IMR-90 (cell line): ENCODE measurements around the gene IL17RE. TPM values are rescaled to one million over a fixed set of nuclear protein-coding genes. Genes with fewer than 3 reads are reported as not detected.

Experiments
- ATAC-seq: fragments of 200-7000 bp; cut with Tn5 transposase; 2 replicates; pipeline ENCODE4 v1.9.1; 2020; ENCODE audit warnings: low read depth, mild to moderate bottlenecking, moderate library complexity
- BruUV-seq: library from RNA; stranded (reverse); fragments of 400-500 nt; replicated peaks from 2 replicates; lab custom pipeline; 2021; lab: Mats Ljungman, UMichigan
- CTCF ChIA-PET: fragments of 300-600 bp; formaldehyde crosslinking; extraction: SDS; loops from one replicate; lab custom pipeline; 2021; ENCODE audit warnings: antibody characterized with exemption; lab: Yijun Ruan, JAX
- POLR2A ChIA-PET: fragments of 300-600 bp; sonication (Branson Sonifier 250); formaldehyde crosslinking; loops from one replicate; lab custom pipeline; 2022; ENCODE audit warnings: antibody characterized with exemption; ENCODE audit not compliant: unreplicated experiment; lab: Charles Lee
- DNase-seq: peaks from one replicate; pipeline ENCODE4 v3.0.0; 2013
- H2AFZ ChIP-seq: replicated peaks from 2 replicates; pipeline ENCODE3; 2013; ENCODE audit warnings: low read length, mild to moderate bottlenecking; ENCODE audit not compliant: poor library complexity
- H2AK5ac ChIP-seq: 2 replicates; pipeline ENCODE4 v1.6.1; 2013; ENCODE audit warnings: low read depth, low read length, inconsistent platforms
- H2AK9ac ChIP-seq: replicated peaks from 2 replicates; pipeline ENCODE3; 2013; ENCODE audit warnings: mild to moderate bottlenecking, low read depth, low read length, moderate library complexity; ENCODE audit not compliant: poor library complexity
- H2BK120ac ChIP-seq: 2 replicates; pipeline ENCODE4 v1.6.1; 2013; ENCODE audit warnings: low read depth, low read length, inconsistent platforms
- H2BK15ac ChIP-seq: 3 replicates; pipeline ENCODE4 v1.6.1; 2013; ENCODE audit warnings: low read depth, low read length, inconsistent platforms
- H2BK20ac ChIP-seq: 2 replicates; pipeline ENCODE4 v1.6.1; 2013; ENCODE audit warnings: low read depth, mild to moderate bottlenecking, inconsistent platforms, low read length, moderate library complexity
- H2BK5ac ChIP-seq: 2 replicates; pipeline ENCODE4 v1.6.1; 2013; ENCODE audit warnings: mild to moderate bottlenecking, low read depth, low read length, inconsistent platforms; ENCODE audit not compliant: poor library complexity, severe bottlenecking
- H3K14ac ChIP-seq: replicated peaks from 2 replicates; pipeline ENCODE4 v1.6.1; 2013; ENCODE audit warnings: low read depth, low read length, inconsistent platforms
- H3K18ac ChIP-seq: 2 replicates; pipeline ENCODE4 v1.6.1; 2013; ENCODE audit warnings: low read depth, low read length, control low read depth
- H3K23ac ChIP-seq: 2 replicates; pipeline ENCODE4 v1.6.1; 2013; ENCODE audit warnings: low read depth, low read length, inconsistent platforms
- H3K27ac ChIP-seq: 2 replicates; pipeline ENCODE4 v1.5.1; 2013; ENCODE audit warnings: mild to moderate bottlenecking, control low read depth, low read length; ENCODE audit not compliant: insufficient read depth
- H3K27me3 ChIP-seq: 2 replicates; pipeline ENCODE4 v1.6.1; 2013; ENCODE audit warnings: low read length; ENCODE audit not compliant: control insufficient read depth, insufficient read depth
- H3K36me3 ChIP-seq: 2 replicates; pipeline ENCODE4 v1.6.1; 2013; ENCODE audit warnings: low read length, mixed read lengths; ENCODE audit not compliant: control insufficient read depth, insufficient read depth
- H3K4ac ChIP-seq: 2 replicates; pipeline ENCODE4 v1.6.1; 2013; ENCODE audit warnings: low read depth, low read length, inconsistent platforms
- H3K4me1 ChIP-seq: 2 replicates; pipeline ENCODE4 v1.6.1; 2013; ENCODE audit warnings: low read length, mixed read lengths; ENCODE audit not compliant: control insufficient read depth, insufficient read depth
- H3K4me2 ChIP-seq: 2 replicates; pipeline ENCODE4 v1.6.1; 2013; ENCODE audit warnings: low read depth, mild to moderate bottlenecking, control low read depth, low read length, moderate library complexity
- H3K4me3 ChIP-seq: 2 replicates; pipeline ENCODE4 v1.5.1; 2013; ENCODE audit warnings: low read depth, mild to moderate bottlenecking, control low read depth, low read length, moderate library complexity; ENCODE audit not compliant: insufficient read depth
- H3K56ac ChIP-seq: 2 replicates; pipeline ENCODE4 v1.6.1; 2013; ENCODE audit warnings: low read length, inconsistent platforms; ENCODE audit not compliant: insufficient read depth; ENCODE audit errors: extremely low read depth
- H3K79me1 ChIP-seq, 2 experiments: 2 replicates each; pipeline ENCODE4 v1.6.1; 2013; ENCODE audit warnings: low read length in 2 of 2, inconsistent platforms in 1 of 2, low read depth in 1 of 2
- H3K9ac ChIP-seq: 2 replicates; pipeline ENCODE4 v1.6.1; 2013; ENCODE audit warnings: low read depth, low read length, control low read depth
- H3K9me1 ChIP-seq: 2 replicates; pipeline ENCODE4 v1.6.1; 2013; ENCODE audit warnings: low read length, inconsistent platforms; ENCODE audit not compliant: insufficient read depth
- H3K9me3 ChIP-seq: 2 replicates; pipeline ENCODE4 v1.6.1; 2013; ENCODE audit warnings: low read length; ENCODE audit not compliant: control insufficient read depth, insufficient read depth
- H4K20me1 ChIP-seq: 2 replicates; pipeline ENCODE4 v1.6.1; 2013; ENCODE audit warnings: low read length, inconsistent platforms; ENCODE audit not compliant: insufficient read depth
- H4K5ac ChIP-seq: 2 replicates; pipeline ENCODE4 v1.6.1; 2013; ENCODE audit warnings: mild to moderate bottlenecking, low read depth, low read length, control low read depth
- H4K8ac ChIP-seq, 2 experiments: 2 replicates each; pipeline ENCODE4 v1.6.1; 2013; ENCODE audit warnings: low read depth in 2 of 2, low read length in 2 of 2, control low read depth in 1 of 2, inconsistent platforms in 1 of 2
- H4K91ac ChIP-seq: 2 replicates; pipeline ENCODE4 v1.6.1; 2013; ENCODE audit warnings: low read depth, low read length, inconsistent platforms; ENCODE audit not compliant: insufficient read depth
- BHLHE40 ChIP-seq: fragments of 150-350 bp; IDR thresholded peaks from 2 replicates; pipeline ENCODE4 v1.6.1; 2016; ENCODE audit warnings: mild to moderate bottlenecking, low read depth, low read length
- CHD1 ChIP-seq: IDR thresholded peaks from 2 replicates; pipeline ENCODE4 v1.6.1; 2012; ENCODE audit warnings: low read depth, low read length, improper control_type of control experiment
- FOS ChIP-seq: fragments of 150-350 bp; IDR thresholded peaks from 2 replicates; pipeline ENCODE4 v1.6.1; 2016; ENCODE audit warnings: low read depth, low read length
- MAFK ChIP-seq: IDR thresholded peaks from 2 replicates; pipeline ENCODE4 v1.6.1; 2012; ENCODE audit warnings: low read depth, low read length, improper control_type of control experiment
- MXI1 ChIP-seq: IDR thresholded peaks from 2 replicates; pipeline ENCODE4 v1.6.1; 2012; ENCODE audit warnings: low read depth, mild to moderate bottlenecking, low read length, moderate library complexity, borderline replicate concordance
- NFE2L2 ChIP-seq: fragments of 150-350 bp; IDR thresholded peaks from 2 replicates; pipeline ENCODE4 v1.6.1; 2016; ENCODE audit warnings: low read depth, mild to moderate bottlenecking, low read length
- WGBS, 2 experiments: methylation state at CpG; one replicate each; pipeline versions ENCODE4 v1.1.5 to v1.1.7; 2013; ENCODE audit warnings: missing lambda C conversion rate in 2 of 2; ENCODE audit not compliant: insufficient read length in 1 of 2; ENCODE audit errors: extremely low coverage in 2 of 2; 5-methylcytosine and 5-hydroxymethylcytosine counted together
- dilution Hi-C: fragments of 300-500 bp; cut with HindIII; formaldehyde crosslinking; loops from one replicate; pipeline ENCODE4 v1.14.3; 2018; ENCODE audit warnings: low sequenced_read_pairs; ENCODE audit not compliant: unreplicated experiment
- in situ Hi-C: fragments of 300-500 bp; cut with MboI; formaldehyde crosslinking; loops from 3 replicates; pipeline ENCODE4 v1.14.3; 2019; ENCODE audit warnings: low sequenced_read_pairs, inconsistent platforms, mixed read lengths
- intact Hi-C: fragments of 100-400 bp; cut with micrococcal nuclease; formaldehyde crosslinking; loops from 2 replicates; pipeline ENCODE4 v1.10.0; 2022
- polyA plus RNA-seq, 3 experiments: library from polyadenylated mRNA; depleted of rRNA; stranded (reverse); fragments of >200 nt; gene quantifications; 2 replicates each; pipeline ENCODE4 v1.2.3, GENCODE V29; 2012; ENCODE audit warnings: low replicate concordance in 1 of 3
- total RNA-seq: library from RNA; depleted of rRNA; stranded (reverse); fragments of >200 nt; gene quantifications from 2 replicates; pipeline ENCODE4 v1.2.3, GENCODE V29; 2012
- TF ChIP-seq, protein P1 (sequence below): conservative IDR thresholded peaks from 2 replicates; pipeline ENCODE4 v1.5.1; 2012; ENCODE audit warnings: mild to moderate bottlenecking, low read depth, low read length, improper control_type of control experiment

IL17RE gene
- total and polyA plus RNA-seq, 2 of the 4 experiments (the other 2 are of a cell fraction), result 0.90 to 7.2 TPM

DNA sequence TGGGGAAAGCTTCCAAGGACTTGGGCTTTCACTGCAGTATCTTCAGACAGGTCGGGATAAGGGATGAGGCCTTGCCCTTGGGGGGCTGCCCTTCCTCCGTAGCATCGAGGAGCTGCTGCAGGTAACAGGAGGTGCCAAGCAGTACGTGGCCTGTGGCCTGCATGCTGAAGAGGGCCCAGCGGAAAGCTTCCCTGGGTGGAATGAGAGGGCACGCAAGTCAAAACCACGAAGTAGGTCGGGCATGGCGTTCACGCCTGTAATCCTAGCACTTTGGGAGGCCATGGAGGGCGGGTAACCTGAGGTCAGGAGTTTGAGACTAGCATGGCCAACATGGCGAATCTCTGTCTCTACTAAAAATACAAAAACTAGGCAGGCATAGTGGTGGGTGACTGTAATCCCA, 35.5 kb upstream of the IL17RE start:
- TF ChIP-seq MAFK (no peak), BHLHE40 (no peak), MXI1 (no peak), CHD1 (no peak), FOS (no peak), NFE2L2 (no peak)
- TF ChIP-seq, protein P1, sequence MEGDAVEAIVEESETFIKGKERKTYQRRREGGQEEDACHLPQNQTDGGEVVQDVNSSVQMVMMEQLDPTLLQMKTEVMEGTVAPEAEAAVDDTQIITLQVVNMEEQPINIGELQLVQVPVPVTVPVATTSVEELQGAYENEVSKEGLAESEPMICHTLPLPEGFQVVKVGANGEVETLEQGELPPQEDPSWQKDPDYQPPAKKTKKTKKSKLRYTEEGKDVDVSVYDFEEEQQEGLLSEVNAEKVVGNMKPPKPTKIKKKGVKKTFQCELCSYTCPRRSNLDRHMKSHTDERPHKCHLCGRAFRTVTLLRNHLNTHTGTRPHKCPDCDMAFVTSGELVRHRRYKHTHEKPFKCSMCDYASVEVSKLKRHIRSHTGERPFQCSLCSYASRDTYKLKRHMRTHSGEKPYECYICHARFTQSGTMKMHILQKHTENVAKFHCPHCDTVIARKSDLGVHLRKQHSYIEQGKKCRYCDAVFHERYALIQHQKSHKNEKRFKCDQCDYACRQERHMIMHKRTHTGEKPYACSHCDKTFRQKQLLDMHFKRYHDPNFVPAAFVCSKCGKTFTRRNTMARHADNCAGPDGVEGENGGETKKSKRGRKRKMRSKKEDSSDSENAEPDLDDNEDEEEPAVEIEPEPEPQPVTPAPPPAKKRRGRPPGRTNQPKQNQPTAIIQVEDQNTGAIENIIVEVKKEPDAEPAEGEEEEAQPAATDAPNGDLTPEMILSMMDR, result no peak
- Histone ChIP-seq H3K4ac (no peak overlapping the region), H2AK5ac (peak overlapping the region; percentile 34; the same call in 1 of the 2 replicates), H3K4me3 (no peak overlapping the region), H3K14ac (no peak overlapping the region), H3K9me1 (peaks cover 8% of the 10 kb centered on the region; the same call in 1 of the 2 replicates), H3K27me3 (no peaks in the 10 kb centered on the region), H2BK20ac (no peak overlapping the region), H4K20me1 (no peaks in the 10 kb centered on the region), H3K18ac (no peak overlapping the region), H3K79me1 (no peaks in the 10 kb centered on the region), H4K8ac (no peak overlapping the region), H2AK9ac (peak overlapping the region; percentile 28), H2BK5ac (no peak overlapping the region), H3K56ac (no peak overlapping the region), H2BK120ac (no peak overlapping the region), H2AFZ (peak overlapping the region; percentile 65), H3K27ac (no peak overlapping the region), H3K9me3 (0 out of 2 replicates have a peak, but pooled peaks cover 2% of the 10 kb centered on the region), H3K4me2 (no peak overlapping the region), H3K4me1 (peaks cover 14% of the 10 kb centered on the region), H3K23ac (no peak overlapping the region), H4K91ac (no peak overlapping the region), H4K5ac (no peak overlapping the region), H3K9ac (no peak overlapping the region), H3K36me3 (no peaks in the 10 kb centered on the region), H2BK15ac (no peak overlapping the region)
- no peak for ATAC-seq
- WGBS, 2 experiments, result 90% methylated on average over 5 of the region's 12 CpGs; no CpG with 5 or more reads in 1 of the 2 experiments
- intact Hi-C loops (no loop called here), in situ Hi-C loops (no loop called here), dilution Hi-C loops (no loop called here)
- POLR2A ChIA-PET, result no interaction called here
- no TSS peak for BruUV-seq
- CTCF ChIA-PET, result no interaction called here
- no peak for DNase-seq
